MM.1S (cell line): ENCODE results near the gene APBB1IP.

Source experiments
- DNase-seq: peaks from one replicate; pipeline ENCODE4 v3.0.0-alpha.2; 2015
- H2AFZ ChIP-seq: fragments of 300-600 bp; sonication (generic); 2 replicates; pipeline ENCODE4 v1.6.0; 2016; ENCODE audit warnings: antibody characterized with exemption, low read length
- H3F3A ChIP-seq: fragments of 300-600 bp; sonication (generic); 2 replicates; pipeline ENCODE4 v1.6.1; 2016; ENCODE audit warnings: mild to moderate bottlenecking, antibody characterized with exemption, low read length, moderate library complexity, mixed read lengths; ENCODE audit not compliant: insufficient read depth
- H3K27ac ChIP-seq: fragments of 300-600 bp; sonication (generic); 2 replicates; pipeline ENCODE4 v1.5.1; 2016; ENCODE audit warnings: mild to moderate bottlenecking, low read length
- H3K27me3 ChIP-seq: fragments of 300-600 bp; sonication (generic); replicated peaks from 2 replicates; pipeline ENCODE4 v1.6.0; 2016; ENCODE audit warnings: low read length; ENCODE audit not compliant: insufficient read depth
- H3K36me3 ChIP-seq: fragments of 300-600 bp; sonication (generic); replicated peaks from 2 replicates; pipeline ENCODE4 v1.6.1; 2016; ENCODE audit warnings: mild to moderate bottlenecking, low read length, mixed read lengths; ENCODE audit not compliant: insufficient read depth
- H3K4me1 ChIP-seq: fragments of 300-600 bp; sonication (generic); 2 replicates; pipeline ENCODE4 v1.6.1; 2016; ENCODE audit warnings: low read length, mixed read lengths
- H3K4me2 ChIP-seq: fragments of 300-600 bp; sonication (generic); 2 replicates; pipeline ENCODE4 v1.6.0; 2016; ENCODE audit warnings: low read depth, low read length
- H3K4me3 ChIP-seq: fragments of 300-600 bp; sonication (generic); 2 replicates; pipeline ENCODE4 v1.5.1; 2016; ENCODE audit warnings: low read length, mixed read lengths
- H3K79me2 ChIP-seq: fragments of 300-600 bp; sonication (generic); 2 replicates; pipeline ENCODE4 v1.6.1; 2016; ENCODE audit warnings: mixed run types, low read length, mixed read lengths
- H3K9ac ChIP-seq: fragments of 300-600 bp; sonication (generic); 2 replicates; pipeline ENCODE4 v1.6.1; 2016; ENCODE audit warnings: low read length, mixed read lengths
- H3K9me2 ChIP-seq: fragments of 300-600 bp; sonication (generic); replicated peaks from 2 replicates; pipeline ENCODE4 v1.6.1; 2016; ENCODE audit warnings: mild to moderate bottlenecking, low read length, mixed read lengths; ENCODE audit not compliant: insufficient read depth
- H3K9me3 ChIP-seq: fragments of 300-600 bp; sonication (generic); replicated peaks from 2 replicates; pipeline ENCODE4 v1.6.1; 2016; ENCODE audit warnings: mild to moderate bottlenecking, low read length, mixed read lengths; ENCODE audit not compliant: insufficient read depth
- H4K20me1 ChIP-seq: fragments of 300-600 bp; sonication (generic); 2 replicates; pipeline ENCODE4 v1.6.1; 2016; ENCODE audit warnings: mild to moderate bottlenecking, low read length, moderate library complexity, mixed read lengths; ENCODE audit not compliant: insufficient read depth
- CTCF ChIP-seq: fragments of 300-600 bp; sonication (generic); IDR thresholded peaks from 2 replicates; pipeline ENCODE4 v1.5.1; 2016; ENCODE audit warnings: antibody characterized with exemption, low read length, mixed read lengths
- EZH2 ChIP-seq: fragments of 300-600 bp; sonication (generic); optimal IDR thresholded peaks from 2 replicates; pipeline ENCODE3; 2017; ENCODE audit warnings: low read depth, mild to moderate bottlenecking, antibody characterized with exemption, low read length, mixed read lengths
- EZH2phosphoT487 ChIP-seq: fragments of 300-600 bp; sonication (generic); IDR thresholded peaks from 2 replicates; pipeline ENCODE4 v1.6.1; 2018; ENCODE audit warnings: antibody characterized with exemption, low read length

Gene APBB1IP

GRCh38 chr10:26412932-26413331 lies 25.2 kb upstream of the APBB1IP start:
- no peaks in the 10 kb centered on the region for H3K79me2 ChIP-seq
- no peaks in the 10 kb centered on the region for H3F3A ChIP-seq
- no peak overlapping the region for H2AFZ ChIP-seq

DNA sequence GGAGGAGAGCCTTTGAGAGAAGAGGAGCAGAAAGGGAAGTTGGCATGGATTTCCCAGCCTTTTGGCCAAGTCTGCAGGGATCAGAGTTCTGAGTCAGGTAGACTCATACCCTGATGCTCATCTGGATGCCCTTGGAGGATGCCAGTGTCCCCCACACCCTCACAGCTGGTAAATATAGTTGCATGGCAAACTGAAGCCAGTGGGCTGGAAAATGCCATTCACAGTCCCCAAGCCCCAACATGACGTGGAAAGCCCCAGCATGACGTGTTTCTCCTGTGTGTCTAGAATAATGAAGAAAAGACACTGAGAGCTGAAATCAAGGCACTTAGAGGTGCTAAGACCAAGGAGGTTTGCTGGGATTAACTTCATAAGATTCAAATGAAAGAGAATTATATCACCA lies 24.8 kb upstream of the APBB1IP start:
- no peak for DNase-seq
- Histone ChIP-seq H3K4me2 (no peak overlapping the region), H3K36me3 (no peaks in the 10 kb centered on the region), H3K79me2 (no peaks in the 10 kb centered on the region), H3K27me3 (no peaks in the 10 kb centered on the region), H3F3A (no peaks in the 10 kb centered on the region), H3K9me3 (no peaks in the 10 kb centered on the region), H2AFZ (no peak overlapping the region), H3K27ac (no peak overlapping the region), H3K4me3 (no peak overlapping the region), H4K20me1 (no peaks in the 10 kb centered on the region), H3K9me2 (no peaks in the 10 kb centered on the region), H3K4me1 (no peaks in the 10 kb centered on the region), H3K9ac (no peak overlapping the region)
- TF ChIP-seq EZH2phosphoT487, result no peak
- TF ChIP-seq EZH2, result no peak
- no peak for TF ChIP-seq CTCF

More at GRCh38 chr10:26412932-26413331, 25.2 kb upstream of the APBB1IP start:
- TF ChIP-seq CTCF (no peak), EZH2phosphoT487 (no peak), EZH2 (no peak)
- DNase-seq, result no peak
- no peaks in the 10 kb centered on the region for H3K9me3 ChIP-seq
- H3K4me3 ChIP-seq, result no peak overlapping the region
- H3K9me2 ChIP-seq, result no peaks in the 10 kb centered on the region
- H4K20me1 ChIP-seq, result no peaks in the 10 kb centered on the region
- H3K4me2 ChIP-seq, result no peak overlapping the region
- H3K27ac ChIP-seq, result no peak overlapping the region
- no peaks in the 10 kb centered on the region for H3K4me1 ChIP-seq
- H3K9ac ChIP-seq, result no peak overlapping the region
- no peaks in the 10 kb centered on the region for H3K36me3 ChIP-seq
- no peaks in the 10 kb centered on the region for H3K27me3 ChIP-seq

- no peak for TF ChIP-seq CTCF
- TF ChIP-seq EZH2, result no peak
- TF ChIP-seq EZH2phosphoT487, result no peak
- Histone ChIP-seq H3K4me1 (no peaks in the 10 kb centered on the region), H4K20me1 (no peaks in the 10 kb centered on the region), H3K4me3 (no peak overlapping the region), H3K9ac (no peak overlapping the region), H3K9me3 (no peaks in the 10 kb centered on the region), H3K36me3 (no peaks in the 10 kb centered on the region), H3K9me2 (no peaks in the 10 kb centered on the region), H3K27me3 (no peaks in the 10 kb centered on the region), H3K27ac (no peak overlapping the region), H3K4me2 (no peak overlapping the region), H3F3A (no peaks in the 10 kb centered on the region), H3K79me2 (no peaks in the 10 kb centered on the region), H2AFZ (no peak overlapping the region)
- DNase-seq, result no peak
Observed at GRCh38 chr10:26417136-26417535, 21.0 kb upstream of the APBB1IP start.
